Stimulated activated CD4-positive, alpha-beta T cell treated with anti-CD3 and anti-CD28 coated beads, Interleukin-2, amount 100 ng/mL, for 48 hours (primary cell): Measurements from ENCODE around the gene TSHZ3.
A peak's percentile ranks its signal among the peaks of the same experiment; 100 is the strongest.

ENCODE experiments used
- DNase-seq, 2 donors: peaks; one replicate each; pipeline ENCODE4 v3.0.0-alpha.2; 2020

TSHZ3 gene

GRCh38 chr19:31313291-31314030, 35.8 kb downstream of the TSHZ3 start:
- no peak for DNase-seq

- DNase-seq, result no peak
Observed at GRCh38 chr19:31312677-31313244, 36.5 kb downstream of the TSHZ3 start.

GRCh38 chr19:31312009-31312676, 37.1 kb downstream of the TSHZ3 start:
- DNase-seq, result peak; percentile 42 to 48

GRCh38 chr19:31310432-31311133, 38.7 kb downstream of the TSHZ3 start:
- DNase-seq, result no peak

- no peak for DNase-seq
Observed at GRCh38 chr19:31308781-31309180, 40.5 kb downstream of the TSHZ3 start.

- no peak for DNase-seq
Observed at GRCh38 chr19:31307071-31307669, 42.1 kb downstream of the TSHZ3 start.

- no peak for DNase-seq
Observed at GRCh38 chr19:31306006-31306753, 43.1 kb downstream of the TSHZ3 start.

- no peak for DNase-seq
Observed at GRCh38 chr19:31304831-31305312, 44.4 kb downstream of the TSHZ3 start.

GRCh38 chr19:31303262-31303815, 45.9 kb downstream of the TSHZ3 start:
- no peak for DNase-seq

GRCh38 chr19:31301306-31301980, 47.8 kb downstream of the TSHZ3 start:
- DNase-seq, result no peak

GRCh38 chr19:31300422-31300821, 48.8 kb downstream of the TSHZ3 start:
- DNase-seq, result no peak

- no peak for DNase-seq
Observed at GRCh38 chr19:31299665-31300064, 49.6 kb downstream of the TSHZ3 start.

- no peak for DNase-seq
Observed at GRCh38 chr19:31297991-31298390, 51.2 kb downstream of the TSHZ3 start.

- DNase-seq, result no peak
Observed at GRCh38 chr19:31296741-31297390, 52.4 kb downstream of the TSHZ3 start.

- no peak for DNase-seq
Observed at GRCh38 chr19:31294189-31294588, 55.0 kb downstream of the TSHZ3 start.

GRCh38 chr19:31292639-31293185, 56.5 kb downstream of the TSHZ3 start:
- DNase-seq, result no peak

GRCh38 chr19:31290931-31291590, 58.2 kb downstream of the TSHZ3 start:
- no peak for DNase-seq

- no peak for DNase-seq
Observed at GRCh38 chr19:31289976-31290375, 59.3 kb downstream of the TSHZ3 start.

- no peak for DNase-seq
Observed at GRCh38 chr19:31289381-31289880, 59.8 kb downstream of the TSHZ3 start.

- DNase-seq, result no peak
Observed at GRCh38 chr19:31286491-31286890, 62.7 kb downstream of the TSHZ3 start.
